GM18508 (cell line): Measurements from ENCODE around the gene RAB36.

Source experiments
- ATAC-seq: cut with Tn5 transposase; IDR thresholded peaks from one replicate; pipeline ENCODE4 v1.9.1; 2021; ENCODE audit warnings: moderate number of reproducible peaks; ENCODE audit not compliant: insufficient read depth, unreplicated experiment

Gene RAB36

DNA sequence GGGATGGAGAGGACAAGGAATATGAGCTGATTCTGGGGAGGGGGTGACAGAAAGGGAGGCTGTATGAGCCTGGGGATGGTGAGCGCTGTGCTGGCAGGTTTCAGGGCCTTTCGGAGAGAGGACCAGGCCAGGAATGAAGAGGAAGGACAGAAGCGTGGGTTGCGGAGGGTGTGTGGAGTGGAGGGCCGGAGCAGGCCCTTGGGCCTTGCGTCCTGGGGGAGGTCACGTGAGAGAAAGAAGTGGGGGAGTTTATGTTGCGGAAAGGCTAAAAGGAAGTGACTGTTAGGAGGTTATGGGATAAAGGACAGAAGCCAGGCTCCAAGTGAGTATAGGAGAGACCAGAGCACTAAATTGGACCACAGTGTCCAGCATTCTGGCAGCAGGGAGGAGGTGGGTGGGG is 52.6 kb downstream of the RAB36 start:
- ATAC-seq, result no peak

DNA sequence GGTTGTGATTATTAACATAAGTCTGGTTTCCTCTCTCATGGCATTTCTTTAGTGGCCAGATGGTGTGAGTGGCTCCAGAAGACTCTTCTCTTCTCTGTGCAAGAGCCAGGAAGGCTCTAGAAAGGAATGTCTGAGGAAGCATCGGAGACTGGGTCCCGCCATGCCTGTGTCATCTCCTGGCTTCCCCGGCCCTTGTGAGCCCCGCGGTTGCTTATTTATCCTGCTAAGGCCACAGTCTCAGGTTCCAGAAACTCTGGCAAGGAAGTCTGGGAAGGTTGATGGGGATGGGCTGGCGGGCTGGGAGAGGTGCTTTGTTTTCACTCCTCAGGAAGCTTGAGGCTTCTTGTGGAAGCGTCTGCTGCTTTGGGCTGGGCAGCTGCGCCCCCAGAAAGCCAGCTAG is 53.9 kb downstream of the RAB36 start:
- no peak for ATAC-seq

DNA sequence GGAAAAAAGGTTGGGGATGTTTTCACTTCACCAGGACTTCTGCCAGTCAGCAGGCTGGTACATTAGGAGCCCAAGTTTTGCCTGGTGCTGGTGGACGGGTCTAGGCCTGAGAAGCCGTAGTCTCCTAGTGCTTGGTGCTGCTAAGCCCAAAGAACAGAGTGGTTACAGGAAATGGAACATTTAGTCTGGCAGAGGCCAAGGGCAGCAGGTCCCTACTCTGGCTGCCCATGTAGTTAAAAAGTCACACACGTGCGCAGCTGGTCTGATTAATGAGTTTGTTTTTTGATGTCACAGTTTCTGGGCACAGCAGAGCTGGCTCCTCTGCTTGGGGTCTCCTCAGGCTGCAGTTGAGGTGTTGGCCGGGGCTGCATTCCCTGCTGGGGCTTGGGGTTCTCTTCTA is 55.6 kb downstream of the RAB36 start:
- ATAC-seq, result no peak

DNA sequence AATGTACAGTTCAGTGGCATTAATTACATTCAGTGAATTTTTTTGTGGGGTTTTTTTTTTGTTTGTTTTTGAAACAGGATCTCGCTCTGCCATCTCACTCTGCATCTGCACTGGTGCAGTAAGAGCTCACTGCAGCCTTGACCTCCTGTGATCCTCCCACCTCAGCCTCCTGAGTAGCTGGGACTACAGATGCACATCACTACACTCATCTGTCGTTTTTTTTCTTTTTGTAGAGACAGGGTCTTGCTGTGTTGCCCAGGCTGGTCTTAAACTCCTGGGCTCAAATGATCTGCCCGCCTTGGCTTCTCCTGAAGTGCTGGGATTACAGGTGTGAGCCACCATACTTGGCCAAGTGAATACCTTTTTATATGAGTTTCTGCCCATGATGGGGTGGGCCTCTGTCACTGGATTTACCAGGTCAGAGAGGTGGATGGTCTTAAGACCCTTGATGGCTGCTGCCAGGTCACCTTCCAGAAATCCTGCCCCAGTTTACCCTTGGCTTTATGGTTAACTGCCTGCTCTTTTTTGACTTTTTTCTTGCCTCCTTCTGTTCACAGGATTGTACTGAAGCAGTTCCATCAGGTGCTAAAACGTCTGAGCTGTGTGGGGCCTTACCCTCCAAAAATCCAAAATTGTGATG is 57.7 kb downstream of the RAB36 start:
- no peak for ATAC-seq

DNA sequence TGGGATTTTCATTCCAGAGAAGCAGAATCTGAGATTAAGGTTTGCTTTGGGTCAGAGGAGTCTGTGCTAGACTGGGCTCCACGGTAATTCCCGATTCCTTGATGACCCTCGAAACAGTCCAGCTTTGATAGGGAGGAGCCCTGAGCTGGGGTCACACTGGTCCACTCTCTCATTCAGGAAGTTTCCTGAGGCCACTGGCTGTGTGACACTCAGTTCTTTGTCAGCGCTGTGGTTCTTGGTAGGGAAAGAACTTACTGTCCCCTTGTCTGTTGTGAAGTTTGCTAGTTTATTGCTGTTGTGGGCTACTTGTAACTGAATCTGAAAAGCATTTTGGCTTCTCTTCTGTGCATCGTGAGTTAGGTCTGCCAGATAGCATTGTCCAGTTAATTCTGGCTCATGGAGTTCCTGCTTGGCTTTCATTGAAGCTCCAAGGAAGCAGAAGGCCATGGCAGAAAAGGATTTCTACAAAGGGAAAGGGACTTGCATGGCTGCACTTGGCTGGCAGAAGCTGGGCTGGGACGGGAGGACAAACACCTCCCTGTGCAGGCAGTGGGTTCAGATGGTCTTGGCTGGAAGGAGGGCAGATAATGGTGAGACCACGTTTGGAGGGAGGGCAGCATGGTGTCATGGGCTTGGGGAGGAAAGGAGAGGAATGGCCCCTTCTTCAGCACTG is 58.3 kb downstream of the RAB36 start:
- ATAC-seq, result no peak

DNA sequence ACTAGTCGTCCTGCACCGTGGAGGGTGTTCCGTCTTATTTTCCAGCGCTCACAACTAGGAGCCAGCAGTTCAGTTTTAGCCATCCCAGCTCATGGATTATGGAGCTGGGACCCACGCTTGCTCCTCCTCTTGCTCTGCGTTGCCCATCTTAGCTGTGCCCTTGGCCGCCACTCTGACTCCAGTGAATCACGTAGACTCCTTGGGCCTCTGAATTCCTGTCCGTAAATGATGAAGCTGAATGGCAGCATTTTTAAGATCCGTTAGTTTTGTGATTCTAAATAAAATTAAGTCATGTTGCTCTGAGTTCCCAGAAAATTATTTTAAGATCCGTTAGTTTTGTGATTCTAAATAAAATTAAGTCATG is 58.8 kb downstream of the RAB36 start:
- no peak for ATAC-seq

DNA sequence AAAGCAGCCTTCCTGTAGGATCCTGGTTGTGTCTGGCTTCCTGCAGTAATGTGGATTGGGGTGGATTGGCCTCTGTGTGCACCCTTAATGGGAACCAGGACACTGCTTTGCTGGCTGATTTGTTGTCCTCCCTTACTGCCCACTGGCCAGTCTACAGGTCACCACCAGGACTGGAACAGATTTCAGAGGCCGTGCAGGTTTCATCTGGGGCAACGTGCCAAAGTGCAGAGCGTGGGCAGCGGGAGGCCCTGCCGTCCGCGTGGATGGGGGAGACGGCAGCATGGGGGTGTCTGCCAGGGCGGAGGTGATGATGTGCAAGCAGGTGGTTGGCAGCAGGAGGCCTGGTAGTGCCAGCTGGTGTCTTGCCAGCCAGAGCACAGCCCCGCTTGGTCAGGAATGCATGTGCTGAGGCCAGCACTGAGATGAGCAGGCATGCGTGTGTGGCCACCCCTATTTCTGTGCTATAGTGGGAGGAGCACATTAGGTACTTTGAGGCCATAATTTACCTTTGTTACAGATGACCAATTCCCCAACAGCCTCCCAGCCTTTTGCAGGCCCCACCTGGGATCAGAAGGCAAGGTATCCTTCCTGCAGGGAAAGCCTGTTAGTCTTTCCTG is 59.4 kb downstream of the RAB36 start:
- no peak for ATAC-seq

DNA sequence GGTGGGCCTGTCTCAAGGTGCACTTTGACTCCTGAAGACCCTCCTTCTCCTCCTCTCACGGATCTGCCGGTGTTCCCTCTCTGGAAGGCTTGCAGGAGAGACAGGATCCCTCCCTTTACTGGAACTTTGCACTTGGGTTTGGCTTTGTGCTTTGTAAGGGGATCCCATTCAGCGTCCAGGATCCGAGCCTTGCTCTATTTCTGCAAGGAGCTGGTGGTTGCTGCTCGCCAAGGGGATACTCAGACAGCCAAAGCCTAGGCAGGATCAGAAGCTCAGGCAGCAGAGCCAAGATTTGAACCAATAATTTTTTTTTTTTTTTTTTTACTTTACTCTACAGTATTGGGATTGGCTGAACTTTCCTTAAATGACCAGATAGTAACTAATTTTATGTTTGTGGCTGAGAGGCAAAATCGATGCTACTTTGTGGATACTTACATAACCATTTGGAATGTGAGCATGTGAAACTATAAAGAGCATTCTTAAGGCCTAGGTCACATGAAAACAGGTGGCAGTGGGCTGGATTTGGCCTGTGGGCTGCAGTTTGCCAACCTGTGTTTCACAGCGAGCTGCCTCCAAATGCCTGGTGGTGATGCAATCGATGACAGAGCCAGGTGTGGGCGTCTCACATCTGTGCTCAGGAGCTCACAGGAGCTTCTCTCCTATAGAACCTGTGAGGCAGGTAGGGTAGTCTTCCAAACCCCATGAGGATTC is 60.2 kb downstream of the RAB36 start:
- no peak for ATAC-seq

DNA sequence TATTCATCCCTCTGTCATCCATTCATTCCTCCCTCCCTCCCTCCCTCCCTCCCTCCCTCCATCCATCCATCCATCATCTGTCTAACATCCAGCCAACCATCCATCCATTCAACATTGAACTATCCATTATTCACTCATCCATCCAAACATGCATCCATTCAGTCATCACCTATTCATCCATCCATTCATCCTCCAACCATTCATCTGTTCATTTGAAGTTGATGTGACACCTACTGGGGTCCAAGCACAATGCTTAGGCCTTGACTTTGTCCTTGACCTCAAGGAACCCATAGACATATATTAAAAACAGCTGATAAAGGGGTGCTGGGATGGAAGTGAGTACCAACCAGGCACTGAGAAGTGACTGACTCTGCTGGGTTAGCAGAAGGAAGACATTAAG is 61.6 kb downstream of the RAB36 start:
- no peak for ATAC-seq

DNA sequence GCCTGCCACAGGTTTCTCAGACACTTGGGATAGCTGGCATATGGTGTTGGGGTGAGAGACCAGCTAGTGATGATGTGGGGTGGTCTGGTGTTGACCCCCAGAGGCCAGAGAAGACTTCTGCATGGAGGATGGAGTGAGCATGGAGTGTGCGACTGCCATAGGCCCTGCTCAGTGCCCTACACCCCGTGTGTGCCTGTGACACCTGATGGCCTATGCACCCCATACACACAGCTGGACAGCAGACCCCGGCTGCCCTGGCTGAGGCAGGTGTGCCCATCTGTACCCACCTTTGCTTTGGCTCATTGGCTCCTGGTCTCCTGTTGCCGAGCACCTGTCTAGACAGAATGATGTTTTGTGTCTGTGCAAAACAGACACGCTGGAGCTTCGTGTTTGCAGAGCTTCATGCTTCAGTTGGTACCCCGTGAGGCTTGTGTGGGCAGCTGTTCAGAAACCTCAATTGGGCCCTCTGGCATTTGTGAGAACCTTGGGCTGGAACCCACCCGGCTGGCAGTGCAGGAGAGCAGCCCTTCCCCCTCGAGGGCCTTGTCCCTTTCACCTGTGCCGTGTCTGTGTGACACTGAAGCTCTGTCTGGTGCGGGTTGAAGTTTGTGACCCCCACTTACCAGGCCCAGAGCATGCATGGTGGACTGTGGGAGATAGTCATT is 62.6 kb downstream of the RAB36 start:
- no peak for ATAC-seq

DNA sequence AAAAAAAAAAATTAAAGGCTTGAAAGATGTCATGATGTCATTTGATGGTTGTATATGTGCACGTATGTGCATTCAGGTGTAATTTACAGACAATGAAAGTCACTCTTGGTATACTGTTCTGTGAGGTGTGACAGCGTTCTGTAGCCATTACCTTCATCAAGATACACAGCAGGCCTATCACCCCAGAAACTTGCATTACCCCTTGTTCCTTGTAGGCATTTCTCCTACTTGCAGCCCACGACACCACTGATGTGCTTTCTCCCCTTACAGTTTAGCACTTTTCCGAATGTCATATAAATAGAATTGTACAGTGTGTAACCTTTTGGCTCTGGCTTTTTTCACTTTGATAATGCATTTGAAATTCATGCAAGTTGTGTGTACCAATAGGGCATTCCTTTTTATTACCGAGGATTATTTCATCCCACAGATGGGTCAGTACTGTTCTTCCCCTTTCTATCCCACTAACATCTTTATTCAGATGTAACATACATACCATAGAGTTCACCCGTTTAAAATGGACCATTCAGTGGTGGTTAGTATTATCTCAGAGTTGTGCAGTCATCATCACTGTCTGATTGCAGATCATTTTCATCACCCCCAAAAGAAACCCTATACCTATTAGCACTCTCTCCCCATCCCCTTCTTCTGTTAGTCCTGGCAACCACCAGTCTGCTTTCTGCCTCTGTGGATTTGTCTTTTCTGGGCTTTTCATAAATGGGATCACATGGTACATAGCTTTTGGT is 65.3 kb downstream of the RAB36 start:
- no peak for ATAC-seq

DNA sequence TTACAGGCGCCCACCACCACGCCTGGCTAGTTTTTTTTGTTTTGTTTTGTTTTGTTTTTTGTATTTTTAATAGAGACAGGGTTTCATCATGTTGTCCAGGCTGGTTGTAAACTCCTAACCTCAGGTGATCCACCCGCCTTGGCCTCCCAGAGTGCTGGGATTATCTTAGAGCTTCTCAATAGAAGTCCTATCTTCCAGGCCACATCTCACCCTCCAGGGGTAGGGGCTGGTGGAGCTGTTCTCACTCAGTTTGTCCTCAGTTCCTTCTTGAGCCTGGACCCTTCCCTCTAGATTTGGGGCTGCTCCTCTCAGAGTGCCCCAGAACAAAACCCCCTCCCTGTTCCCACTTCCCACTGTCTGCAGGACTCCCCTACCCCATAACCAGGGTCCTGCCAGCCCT is 66.3 kb downstream of the RAB36 start:
- ATAC-seq, result no peak

DNA sequence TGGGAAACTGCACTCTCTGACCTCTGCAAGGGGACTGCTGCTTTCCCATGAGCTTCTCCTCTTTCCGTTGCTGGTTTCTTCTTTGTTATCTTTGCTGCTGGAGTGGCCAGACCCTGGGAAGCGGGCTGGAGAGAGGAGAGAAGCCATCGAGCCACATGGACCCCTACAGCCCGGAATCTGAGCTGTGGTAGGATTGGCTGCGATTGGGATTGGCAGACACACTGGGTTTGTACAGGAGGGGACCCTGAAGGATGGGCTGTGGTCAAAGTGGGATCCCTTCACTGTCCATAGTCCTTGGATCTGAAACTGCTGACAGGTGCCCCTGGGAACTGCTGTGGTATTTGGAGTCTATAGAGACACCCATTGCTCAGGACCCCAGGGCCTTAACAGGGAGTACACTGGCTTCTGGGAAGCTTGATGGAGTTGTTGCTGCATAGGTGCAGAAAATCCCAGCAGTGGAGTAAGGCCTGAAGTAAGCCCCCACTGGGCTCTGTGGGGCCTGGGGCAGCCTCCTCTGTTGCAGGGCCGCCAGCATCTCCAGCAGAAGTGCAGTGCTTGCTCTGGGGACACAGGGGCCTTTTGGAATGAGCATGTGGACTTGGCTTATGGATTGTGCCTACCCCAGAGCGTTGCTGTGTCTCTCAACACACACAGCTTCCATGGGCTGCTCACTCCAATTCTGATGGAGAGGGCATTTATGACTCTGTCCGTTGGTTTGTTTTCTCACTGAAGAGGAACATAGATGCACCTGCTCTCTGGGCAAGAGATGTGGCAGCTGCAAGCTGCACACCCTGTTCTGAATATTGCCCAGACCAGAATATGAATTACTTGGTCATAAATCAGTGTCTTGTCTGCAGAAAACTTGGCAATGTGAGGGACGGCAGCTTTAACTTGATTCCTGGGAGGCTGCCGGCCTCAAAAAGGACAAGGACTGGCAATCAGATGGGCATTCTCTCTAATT is 67.1 kb downstream of the RAB36 start:
- ATAC-seq, result no peak

DNA sequence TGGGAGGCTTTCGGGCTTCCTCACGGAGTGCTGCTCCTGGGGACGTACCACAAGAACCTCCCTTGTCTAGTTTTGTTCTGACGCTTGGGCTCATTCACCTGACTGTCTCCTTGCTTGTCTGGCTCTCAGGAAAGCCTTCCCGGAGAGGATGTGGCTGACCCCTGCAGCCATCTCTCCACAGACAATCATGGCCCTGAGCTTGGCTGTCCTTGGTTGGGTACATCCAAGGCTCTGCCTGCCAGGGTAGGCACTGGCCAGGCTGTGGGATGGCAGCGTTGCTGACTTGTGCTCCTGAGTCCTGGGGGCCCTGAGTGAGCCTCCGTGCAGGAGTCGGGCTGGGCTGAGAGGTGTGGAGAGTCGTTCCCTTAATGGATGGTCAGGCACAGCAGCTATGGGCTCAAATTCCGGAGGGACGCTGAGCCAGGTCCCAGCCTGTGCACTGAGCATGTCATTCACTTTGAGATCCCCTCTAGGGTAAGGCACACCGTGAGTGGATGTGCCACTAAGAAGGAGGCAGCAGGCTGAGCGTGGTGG is 67.8 kb downstream of the RAB36 start:
- no peak for ATAC-seq

DNA sequence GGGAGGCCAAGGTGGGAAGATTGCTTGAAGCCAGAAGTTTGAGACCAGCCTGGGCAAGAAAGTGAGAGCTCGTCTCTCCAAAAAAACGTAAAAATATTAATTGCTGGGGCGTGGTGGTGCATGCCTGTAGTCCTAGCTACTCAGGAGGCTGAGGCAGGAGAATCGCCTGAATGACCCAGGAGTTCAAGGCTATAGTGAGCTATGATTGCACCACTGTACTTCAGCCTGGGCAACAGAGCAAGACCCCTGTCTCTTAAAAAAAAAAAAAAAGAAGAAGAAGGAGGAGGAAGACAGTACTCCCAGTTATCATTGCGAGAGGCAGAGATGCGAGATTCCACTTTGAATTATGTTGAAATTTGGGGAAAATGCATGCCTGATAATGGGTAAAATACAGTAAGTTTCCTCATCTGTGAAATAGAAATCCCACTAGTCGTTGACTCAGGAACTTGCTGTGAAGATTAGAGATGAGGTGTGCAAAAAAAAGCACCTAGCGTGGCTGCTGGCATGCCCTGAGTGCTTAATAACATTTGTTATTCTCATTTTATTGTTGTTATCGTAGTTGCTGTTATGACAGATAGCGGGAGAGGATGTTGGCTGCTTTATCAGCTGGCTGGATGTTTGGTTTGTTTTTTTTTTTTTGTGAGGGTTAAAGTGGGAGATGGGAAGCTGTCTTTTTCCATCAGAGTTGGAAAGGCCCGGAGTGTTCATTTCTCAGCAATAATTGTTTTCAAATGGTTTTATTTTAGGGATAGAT is 68.5 kb downstream of the RAB36 start:
- no peak for ATAC-seq
